Smooth muscle cell of the brain vasculature (primary cell): ENCODE data around the gene GPR101.

ENCODE experiments used
- DNase-seq: peaks from one replicate; pipeline ENCODE4 v3.0.0-alpha.2; 2012; ENCODE audit warnings: low read depth, low spot score

GPR101 gene, protein sequence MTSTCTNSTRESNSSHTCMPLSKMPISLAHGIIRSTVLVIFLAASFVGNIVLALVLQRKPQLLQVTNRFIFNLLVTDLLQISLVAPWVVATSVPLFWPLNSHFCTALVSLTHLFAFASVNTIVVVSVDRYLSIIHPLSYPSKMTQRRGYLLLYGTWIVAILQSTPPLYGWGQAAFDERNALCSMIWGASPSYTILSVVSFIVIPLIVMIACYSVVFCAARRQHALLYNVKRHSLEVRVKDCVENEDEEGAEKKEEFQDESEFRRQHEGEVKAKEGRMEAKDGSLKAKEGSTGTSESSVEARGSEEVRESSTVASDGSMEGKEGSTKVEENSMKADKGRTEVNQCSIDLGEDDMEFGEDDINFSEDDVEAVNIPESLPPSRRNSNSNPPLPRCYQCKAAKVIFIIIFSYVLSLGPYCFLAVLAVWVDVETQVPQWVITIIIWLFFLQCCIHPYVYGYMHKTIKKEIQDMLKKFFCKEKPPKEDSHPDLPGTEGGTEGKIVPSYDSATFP

DNA sequence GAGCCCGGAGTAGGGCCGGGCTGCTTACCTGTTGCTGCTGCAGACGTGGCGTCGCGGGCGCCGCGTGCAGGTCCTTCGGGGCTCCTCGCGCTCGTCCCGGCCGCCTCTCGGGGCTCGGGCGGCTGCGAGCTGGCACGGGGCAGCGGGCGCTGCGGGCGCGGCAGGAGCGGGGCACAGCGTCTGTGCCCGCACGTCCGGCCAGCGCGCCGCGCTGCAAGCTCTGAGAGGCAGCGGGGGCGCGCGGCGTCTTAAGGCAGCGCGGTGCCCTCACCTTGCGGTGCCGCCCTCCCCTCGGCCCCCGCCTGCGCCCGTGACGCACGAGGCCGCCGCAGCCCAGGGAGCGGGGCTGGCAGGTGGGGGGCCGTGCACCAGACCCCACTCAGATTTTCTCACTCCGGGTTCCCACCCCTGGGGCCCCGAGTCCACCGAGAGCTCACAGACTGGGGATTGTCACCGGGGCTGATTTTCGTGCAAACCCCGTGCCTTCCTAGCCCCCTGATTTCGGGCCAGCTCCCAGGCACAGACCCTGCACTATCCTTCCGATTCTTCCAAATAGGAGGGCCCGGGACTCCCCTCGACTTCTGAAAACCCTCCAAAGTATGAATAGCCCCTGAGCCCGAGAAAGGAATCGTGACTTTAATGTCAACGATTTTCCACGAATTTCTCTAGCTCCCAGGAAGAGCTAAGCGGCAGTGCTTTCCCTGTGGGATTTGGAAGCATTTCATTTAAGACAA is at the start of gene GPR101:
Gene GPR101 (minus strand): TSS at position 222 of the 734 bp plus-strand sequence. CDS start 2,321 bp downstream, outside the sequence.
- no peak for DNase-seq

DNA sequence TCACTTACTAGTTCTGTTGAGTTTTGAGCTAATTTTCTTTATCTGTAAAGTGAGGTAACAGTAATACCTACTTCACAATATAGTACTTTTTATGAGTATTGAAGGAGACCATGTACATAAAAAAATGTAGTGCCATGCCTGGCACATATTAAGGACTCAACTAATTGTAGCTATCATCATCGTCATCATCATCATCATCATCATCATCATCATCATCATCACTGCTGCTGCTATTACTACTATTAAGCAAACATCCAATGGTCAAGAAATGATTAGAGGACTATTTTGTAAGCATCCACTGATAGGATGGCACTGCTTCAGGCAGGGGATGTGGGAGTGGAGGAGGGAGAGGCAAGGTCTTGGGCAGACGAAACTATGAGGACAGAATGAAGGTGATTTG is 47.4 kb upstream of the GPR101 start:
- DNase-seq: no peak

DNA sequence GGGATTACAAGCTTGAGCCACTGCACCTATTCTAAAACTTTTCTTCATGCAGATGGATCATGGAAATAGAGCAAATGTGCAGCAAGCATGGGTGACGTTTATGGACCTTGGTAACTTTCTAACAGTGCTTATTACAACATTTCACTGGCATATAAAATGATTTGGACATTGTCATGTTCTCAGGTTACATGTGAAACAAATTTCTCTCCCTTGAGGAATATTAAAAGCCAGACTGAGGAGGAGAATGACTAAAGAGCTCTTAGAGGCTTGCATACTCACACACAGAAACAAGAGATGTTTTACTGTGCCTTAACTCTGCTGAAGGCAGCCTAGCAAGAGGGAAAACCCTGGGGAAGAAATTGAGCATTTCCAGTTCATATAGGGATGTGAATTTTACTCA is 38.6 kb upstream of the GPR101 start:
- no peak for DNase-seq

DNA sequence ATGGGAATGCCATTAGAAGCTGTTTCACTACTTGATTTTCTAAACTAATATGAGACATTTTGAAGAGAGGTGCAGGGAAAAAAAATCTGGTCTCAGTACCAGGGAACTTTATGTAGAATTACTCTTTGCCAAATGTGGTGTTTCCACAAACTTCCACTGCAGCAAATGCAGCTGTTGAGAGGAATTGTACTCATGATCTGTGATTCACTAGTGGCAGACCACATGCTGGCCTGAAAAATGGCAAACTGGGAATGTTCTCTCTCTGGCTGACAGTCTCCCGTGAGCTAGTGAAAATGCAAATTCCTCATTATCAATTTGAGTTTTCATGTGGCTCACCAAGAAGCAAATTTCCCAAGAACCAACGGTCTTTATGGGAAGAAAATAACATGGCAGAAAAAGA is 37.8 kb upstream of the GPR101 start:
- DNase-seq: no peak

DNA sequence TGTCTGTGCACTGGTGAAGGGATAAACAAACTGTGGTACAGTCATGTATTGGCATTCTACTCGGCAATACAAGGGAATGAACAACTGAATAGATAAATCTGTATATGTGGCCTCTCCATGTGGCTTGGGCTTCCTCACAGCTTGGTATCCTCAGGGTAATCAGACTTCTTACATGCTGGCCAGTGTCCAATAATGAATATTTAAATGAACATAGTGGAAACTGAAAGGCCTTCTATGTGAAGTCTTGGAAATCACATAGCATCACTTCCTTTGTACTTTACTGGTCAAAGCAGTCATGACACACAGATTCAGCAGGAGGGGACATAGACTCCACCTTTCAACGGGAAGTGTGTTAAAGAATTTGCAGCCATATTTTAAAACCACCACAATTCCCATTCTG is 33.4 kb upstream of the GPR101 start:
- no peak for DNase-seq

DNA sequence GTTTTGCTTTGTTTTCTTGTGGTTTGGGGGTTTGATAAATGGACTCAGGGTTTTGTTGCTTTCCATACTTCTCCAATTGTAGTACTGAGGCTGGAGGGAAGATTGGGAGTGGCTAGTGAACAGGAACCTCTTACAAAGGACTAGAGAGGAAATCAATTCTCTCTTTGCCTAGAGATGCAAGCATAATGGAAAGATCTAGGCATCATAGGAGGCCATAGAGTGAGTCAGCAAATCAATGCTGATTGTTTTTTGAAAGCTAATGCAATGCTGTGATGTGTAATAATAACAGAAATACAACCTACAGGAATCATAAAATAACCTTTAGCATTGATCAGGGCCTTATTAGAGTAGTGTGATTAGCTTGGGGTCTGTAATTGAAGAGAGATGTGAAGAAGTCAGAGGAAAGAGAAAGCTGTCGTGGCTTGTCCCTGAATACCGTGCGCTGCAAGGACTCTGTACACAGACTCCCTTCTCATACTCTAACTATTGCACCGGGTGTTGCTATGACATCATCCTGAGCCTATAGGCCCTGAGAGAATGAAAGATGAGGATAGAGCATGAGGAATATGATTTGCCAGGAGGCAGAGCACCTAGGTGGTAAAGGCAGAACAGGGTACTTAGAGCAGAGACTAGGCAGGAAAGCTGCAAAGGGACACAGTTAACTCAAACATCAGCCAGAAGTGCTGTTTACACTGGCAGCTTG is 29.3 kb upstream of the GPR101 start:
- no peak for DNase-seq

DNA sequence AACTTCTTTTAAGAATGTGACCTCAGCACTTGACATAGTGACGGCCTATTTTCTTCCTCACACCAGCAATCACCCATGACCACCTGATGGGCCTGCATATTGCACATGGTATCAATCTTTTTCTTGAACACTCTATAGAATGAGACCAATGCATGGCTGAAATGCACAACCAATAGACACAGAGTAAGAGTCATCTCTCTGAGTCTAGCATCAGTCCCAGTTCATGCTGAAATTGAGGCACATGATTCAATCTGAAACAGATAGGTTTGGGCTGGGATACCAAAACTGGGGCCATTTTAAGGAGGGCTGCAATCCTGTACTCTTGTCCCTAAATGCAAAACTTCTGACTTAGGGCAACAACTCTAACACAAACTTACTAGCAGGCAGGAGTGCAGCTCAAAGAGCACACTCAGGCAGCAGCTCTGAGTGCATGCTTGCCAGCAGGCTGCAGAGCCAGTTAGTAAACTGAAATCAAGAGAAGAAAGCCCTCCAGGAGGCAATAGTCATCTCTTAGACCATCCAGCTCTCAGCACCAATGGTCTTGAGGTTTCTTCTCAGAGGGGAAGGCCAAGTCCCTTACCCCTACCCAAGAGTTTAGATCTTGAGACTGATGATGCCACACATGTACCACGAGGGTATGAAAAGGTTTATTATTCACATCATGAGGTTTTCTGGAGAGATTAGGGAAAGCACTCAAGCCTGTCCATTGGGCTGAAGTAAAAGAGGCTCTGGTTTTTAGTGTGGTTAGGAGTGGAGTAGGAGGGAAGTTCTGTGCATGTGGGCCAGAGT is 24.7 kb upstream of the GPR101 start:
- no peak for DNase-seq

DNA sequence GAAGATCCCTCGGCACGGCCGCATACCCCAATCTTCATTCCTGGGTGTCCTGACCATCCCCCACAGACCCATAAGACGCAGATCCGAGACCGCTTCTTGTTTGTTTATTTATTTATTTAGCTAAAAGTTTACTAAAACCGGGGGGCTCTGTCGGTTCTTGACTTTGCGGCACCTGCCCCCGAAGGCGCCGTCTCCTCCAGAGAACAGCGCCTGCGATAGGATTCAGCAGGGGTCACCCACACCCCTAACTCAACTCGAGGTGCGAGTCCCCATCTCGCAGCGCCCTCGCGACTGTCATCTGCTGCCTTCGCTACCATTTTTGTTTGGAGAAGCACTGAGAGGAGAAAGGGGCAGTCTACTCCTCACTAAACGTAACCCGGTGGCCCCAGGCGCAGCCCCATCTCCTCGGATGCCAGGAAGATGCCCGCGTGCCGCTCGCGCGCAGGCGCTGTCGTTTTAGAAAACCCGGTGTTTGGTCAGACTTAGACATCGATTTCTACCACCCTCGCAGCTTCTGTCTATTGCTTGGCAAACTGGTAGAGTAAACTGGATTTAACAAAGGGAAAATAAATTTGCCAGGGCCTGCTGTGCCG is 18.9 kb upstream of the GPR101 start:
- no peak for DNase-seq

DNA sequence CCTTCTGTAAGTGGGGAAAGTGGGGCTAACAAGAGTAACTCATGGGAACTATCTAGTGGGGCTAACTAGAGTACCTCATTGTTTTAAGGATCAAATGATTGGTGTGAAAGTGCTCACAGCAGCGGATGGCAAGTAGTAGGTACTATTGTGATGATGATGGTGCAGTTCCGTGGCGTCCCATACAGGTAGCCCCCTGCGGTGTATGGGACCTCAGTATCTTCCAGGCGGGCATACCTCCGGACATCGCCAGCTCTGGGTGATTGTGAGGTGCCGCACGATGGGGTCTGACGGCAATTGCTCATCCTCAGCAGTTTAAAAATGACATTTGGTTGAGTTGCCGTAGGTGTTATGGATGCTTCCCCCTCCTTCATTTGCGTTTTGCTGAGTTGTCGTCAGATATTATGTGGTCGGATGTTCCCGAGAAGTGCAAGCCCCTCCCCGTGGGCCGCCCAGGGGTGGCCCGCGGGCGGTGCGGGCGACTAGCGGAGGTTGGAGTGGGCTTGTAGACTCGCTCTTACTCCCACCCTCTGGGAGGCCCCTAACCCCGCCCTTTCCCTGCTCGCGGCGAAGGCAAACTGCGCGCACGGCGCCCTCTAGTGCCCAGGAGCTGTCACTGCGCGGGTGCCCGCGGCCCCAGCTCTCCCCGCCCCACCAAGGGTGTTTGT is 18.3 kb upstream of the GPR101 start:
- peak; percentile 6 for DNase-seq

DNA sequence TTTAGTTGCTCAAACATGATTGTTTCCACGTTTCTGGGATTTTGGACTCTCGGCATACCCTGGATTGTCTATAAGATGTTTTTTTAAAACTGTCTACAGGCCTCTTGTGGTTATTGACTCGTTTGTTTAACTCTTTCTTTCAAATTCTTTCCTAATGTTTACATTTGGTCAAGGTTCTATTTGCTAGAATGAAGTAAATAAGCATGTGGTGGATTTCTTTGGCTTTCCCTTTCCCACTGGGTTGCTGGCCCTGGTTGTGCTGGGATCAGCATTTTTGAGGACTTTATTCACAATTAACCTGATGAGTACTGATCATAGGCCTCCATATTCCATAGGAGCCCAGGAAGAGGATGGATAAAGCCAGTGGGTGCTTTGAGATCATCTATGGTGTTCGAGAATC is 11.1 kb upstream of the GPR101 start:
- no peak for DNase-seq

DNA sequence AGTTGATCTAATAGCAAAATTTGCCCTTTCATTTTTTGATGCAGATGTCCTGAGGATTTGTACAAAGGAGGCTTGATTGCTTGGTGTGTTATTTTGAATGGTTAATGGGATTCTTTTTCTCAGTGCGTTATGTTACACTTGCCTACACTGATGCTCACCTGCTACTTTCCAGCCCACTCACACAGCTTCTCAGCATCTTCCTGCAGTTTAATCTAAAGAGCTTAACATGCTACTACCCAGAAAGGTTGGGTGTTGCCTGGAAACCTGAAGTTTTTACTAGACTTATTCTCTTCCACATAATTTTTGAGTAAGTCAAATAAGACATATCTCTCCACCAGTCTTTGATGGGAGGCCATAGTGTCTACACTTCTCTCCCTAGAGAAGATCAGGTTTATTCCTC is 9.9 kb upstream of the GPR101 start:
- DNase-seq: no peak

DNA sequence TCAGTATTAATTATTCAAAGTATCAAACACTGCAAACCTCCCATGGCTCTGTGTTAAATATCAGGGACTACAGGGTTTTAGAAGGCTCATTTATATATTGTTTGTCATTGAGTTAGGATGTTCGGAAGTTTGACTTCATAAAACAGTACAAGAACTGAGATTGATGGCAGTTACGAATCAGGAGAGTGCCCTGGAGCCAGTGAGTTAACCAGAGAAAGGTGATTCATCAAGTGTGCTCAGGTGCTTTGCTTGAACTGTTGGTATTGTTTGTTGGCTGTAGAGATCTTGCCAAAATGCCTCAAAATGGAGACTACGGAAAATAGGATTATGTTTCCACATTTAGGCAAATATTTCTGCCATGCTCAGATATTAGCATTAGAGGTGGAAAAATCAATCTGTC is 7.5 kb upstream of the GPR101 start:
- no peak for DNase-seq

DNA sequence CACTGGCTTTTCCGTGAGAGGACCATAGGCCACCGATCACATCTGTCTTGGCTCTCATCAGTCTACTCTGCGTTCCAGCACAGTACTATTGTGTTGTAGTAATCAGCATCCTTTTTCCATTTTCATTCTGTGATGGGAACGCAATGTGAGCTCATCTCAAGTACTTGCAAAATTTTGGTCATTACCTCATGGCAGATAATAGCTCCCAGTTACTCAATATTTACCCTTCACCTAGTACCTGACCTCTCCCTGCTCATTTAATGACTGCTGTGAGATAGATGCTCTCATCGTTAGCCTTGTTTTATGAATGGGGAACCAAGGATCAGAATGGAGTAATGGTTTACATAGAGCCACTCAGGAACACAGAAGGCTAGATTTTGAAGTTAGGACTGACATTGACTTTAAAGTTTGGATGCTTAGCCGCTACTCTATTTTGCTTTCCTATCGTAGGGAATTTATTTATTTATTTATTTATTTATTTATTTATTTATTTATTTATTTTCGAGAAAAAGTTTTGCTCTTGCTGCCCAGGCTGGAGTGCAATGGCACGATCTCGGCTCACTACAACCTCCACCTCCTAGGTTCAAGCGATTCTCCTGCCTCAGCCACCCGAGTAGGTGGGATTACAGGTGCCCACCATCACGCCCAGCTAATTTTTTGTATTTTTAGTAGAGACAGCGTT is 6.5 kb upstream of the GPR101 start:
- DNase-seq: no peak

DNA sequence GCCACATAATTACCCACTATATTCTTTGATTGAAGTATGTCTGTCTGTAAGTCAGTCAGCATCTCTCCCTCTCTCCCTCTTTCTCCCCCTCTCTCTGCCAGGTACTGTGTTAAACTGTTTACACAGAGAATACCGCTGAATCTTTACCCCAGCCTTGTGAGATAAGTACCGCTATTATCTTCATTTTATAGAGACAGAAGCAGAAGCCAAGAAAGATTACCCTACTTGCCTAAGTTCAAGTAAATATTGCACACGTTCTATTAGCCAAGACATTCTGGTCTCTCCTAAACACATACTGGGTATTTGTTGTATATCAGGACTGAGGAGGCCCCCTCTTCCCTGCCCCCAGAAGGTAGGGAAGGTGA is 695 bp upstream of the GPR101 start:
- no peak for DNase-seq

DNA sequence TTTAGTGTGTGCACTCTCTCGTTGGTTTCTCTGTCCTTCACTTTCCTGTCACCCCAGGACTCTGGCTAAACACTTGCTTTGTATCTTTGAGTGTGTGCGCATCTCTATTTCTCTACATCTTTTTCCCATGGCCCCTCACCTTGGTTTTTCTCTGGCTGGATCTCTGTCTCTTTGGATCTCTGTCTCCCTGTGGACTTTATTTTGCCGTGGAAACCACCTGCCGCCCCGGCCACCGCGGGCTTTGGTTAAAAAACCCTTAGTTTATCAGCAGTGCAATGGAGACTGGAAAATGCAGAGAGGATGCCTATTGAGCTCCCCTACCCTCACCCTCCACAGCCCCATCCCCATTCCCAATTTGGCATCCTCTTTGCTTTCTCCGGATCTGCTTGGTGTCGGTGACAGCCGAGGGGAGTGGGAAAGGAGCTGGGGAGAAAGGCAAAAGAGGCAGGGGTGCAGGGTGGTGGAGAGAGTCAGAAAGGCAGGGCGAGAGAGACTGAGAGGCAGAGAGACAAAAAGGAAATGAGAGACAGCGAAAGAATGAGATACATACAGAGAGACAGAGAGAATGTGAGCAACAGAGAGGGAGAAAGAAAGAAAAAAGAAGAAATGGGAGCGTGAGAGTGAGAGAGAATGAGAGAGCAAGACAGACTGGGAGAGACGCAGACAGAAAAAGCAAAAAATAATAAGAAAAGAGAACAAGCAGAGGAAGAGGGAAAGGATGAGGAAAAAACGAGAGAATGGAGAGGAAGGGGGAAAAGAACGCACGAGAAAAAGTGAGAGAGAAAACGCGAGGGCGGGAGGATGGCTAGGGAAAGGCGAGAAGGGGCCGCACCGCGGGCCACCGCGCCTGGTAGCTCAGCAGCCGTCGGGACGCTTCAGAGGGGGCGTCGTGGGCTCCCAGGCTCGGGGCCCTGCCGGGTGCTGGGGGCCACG is 688 bp downstream of the GPR101 start:
- DNase-seq: no peak

DNA sequence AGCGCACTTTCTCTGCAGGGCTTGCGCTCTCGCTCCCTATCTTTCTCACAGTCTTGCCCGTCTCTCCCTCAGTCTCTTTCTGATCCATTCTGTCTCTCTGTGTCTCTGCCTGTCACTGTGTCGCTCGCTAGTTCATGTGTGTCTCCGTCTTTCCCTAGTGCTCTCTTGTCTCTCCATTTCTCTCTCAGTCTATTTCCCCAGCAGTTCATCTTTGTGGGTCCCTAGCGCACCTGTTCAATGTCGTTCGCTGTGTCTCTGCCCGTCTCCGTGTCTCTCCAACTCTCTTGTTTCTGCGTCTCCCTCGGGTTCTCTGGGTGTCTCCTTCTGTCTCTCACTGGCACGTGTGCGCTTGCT is 1.5 kb downstream of the GPR101 start:
- no peak for DNase-seq

DNA sequence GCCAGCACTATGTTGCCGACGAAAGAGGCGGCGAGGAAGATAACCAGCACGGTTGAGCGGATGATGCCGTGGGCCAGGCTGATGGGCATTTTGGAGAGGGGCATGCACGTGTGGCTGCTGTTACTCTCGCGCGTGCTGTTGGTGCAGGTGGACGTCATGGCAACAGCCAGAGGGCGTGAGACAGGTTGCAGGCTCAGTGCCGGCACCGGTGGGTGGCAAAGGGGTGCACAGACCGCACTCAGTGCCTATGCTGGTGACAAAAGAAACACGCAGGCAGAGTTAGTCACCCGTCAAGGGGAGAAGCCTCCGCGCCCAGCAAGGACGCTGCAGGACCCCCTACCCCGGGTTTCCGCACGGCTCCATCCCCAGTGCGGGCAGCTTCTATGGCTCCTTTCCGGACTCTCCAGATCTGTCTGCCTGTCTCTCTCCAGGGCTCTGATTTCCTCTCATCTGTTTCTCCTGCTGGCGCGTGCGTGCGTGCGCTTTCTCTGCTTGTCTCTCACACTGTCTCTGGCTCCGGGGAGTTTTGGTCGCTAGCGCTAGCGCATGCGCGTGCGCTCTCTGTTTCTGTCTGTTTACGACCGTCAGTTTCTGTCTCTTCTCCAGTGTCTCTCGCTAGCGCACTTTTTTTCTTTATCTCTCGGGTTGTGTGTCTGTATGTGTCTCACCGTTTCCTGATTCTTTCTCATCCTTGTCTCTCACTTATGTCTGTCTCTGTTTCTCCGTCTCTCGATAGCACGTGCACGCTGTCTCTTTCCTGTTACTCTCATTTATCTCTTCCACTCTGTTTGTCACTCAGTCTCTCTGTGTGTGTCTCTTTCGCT is 2.1 kb downstream of the GPR101 start:
- no peak for DNase-seq

DNA sequence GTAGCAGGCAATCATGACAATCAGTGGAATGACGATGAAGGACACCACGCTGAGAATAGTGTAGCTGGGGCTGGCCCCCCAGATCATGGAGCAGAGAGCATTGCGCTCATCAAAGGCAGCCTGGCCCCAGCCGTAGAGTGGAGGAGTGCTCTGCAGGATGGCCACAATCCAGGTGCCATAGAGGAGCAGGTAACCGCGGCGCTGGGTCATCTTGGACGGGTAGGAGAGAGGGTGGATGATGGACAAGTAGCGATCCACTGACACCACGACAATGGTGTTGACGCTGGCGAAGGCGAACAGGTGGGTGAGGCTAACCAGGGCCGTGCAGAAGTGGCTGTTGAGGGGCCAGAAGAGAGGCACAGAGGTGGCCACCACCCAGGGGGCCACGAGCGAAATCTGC is 2.8 kb downstream of the GPR101 start:
- DNase-seq: no peak
